Activated CD8-positive, alpha-beta memory T cell treated with anti-CD3 and anti-CD28 coated beads for 24 hours (primary cell): ENCODE data around the gene GNRHR.
"Not testable (repeated sequence)": the region's sequence is repeated elsewhere in the genome, so short reads cannot be mapped to it uniquely, and the experiment has no call there.

Experiments
- DNase-seq: peaks from one replicate; pipeline ENCODE4 v3.0.0-alpha.2; 2020

Gene GNRHR

GRCh38 chr4:67725981-67726380, 28.2 kb downstream of the GNRHR start:
- no peak for DNase-seq

- DNase-seq, result no peak
These were observed 29.1 kb downstream of the GNRHR start for GRCh38 chr4:67725132-67725531.

- no peak for DNase-seq
These were observed 30.2 kb downstream of the GNRHR start for GRCh38 chr4:67723949-67724348.

GRCh38 chr4:67723341-67723740, 30.8 kb downstream of the GNRHR start:
- DNase-seq, result no peak

GRCh38 chr4:67721770-67722597, 32.2 kb downstream of the GNRHR start:
- no peak for DNase-seq

- no peak for DNase-seq
These were observed 32.8 kb downstream of the GNRHR start for GRCh38 chr4:67721315-67721769.

GRCh38 chr4:67719953-67720617, 34.1 kb downstream of the GNRHR start:
- DNase-seq, result no peak

GRCh38 chr4:67718848-67719247, 35.3 kb downstream of the GNRHR start:
- DNase-seq, result no peak

- DNase-seq, result no peak
These were observed 36.6 kb downstream of the GNRHR start for GRCh38 chr4:67717586-67717985.

GRCh38 chr4:67714955-67715354, 39.2 kb downstream of the GNRHR start:
- DNase-seq, result no peak

- DNase-seq, result no peak
These were observed 40.0 kb downstream of the GNRHR start for GRCh38 chr4:67714248-67714583.

GRCh38 chr4:67713529-67714247, 40.5 kb downstream of the GNRHR start:
- DNase-seq, result no peak

- no peak for DNase-seq
These were observed 41.3 kb downstream of the GNRHR start for GRCh38 chr4:67712650-67713528.

GRCh38 chr4:67712000-67712625, 42.1 kb downstream of the GNRHR start:
- no peak for DNase-seq

GRCh38 chr4:67706682-67707081, 47.5 kb downstream of the GNRHR start:
- not testable (repeated sequence) for DNase-seq

- DNase-seq, result no peak
These were observed 49.3 kb downstream of the GNRHR start for GRCh38 chr4:67704843-67705242.

GRCh38 chr4:67702166-67702565, 52.0 kb downstream of the GNRHR start:
- DNase-seq, result no peak

GRCh38 chr4:67701517-67701850, 52.7 kb downstream of the GNRHR start:
- DNase-seq, result no peak

- DNase-seq, result peak; percentile 96
These were observed 53.3 kb downstream of the GNRHR start, which contains the start of gene UBA6 for GRCh38 chr4:67700738-67701516. TSS of gene UBA6 (minus strand) at chr4:67701155. CDS start at chr4:67701119, 36 bp downstream.

- DNase-seq, result no peak
These were observed 54.0 kb downstream of the GNRHR start for GRCh38 chr4:67700116-67700737.

GRCh38 chr4:67699603-67700002, 54.6 kb downstream of the GNRHR start:
- DNase-seq, result no peak
